HepG2 (cell line): ENCODE measurements around the gene CLDND2. TPM values are rescaled to one million over a fixed set of nuclear protein-coding genes. Genes with fewer than 3 reads are reported as not detected.

Source experiments
- ATAC-seq: fragments of 200-7000 bp; cut with Tn5 transposase; 3 replicates; pipeline ENCODE4 v1.9.1; 2020; ENCODE audit warnings: mild to moderate bottlenecking, moderate library complexity
- BruUV-seq: library from RNA; stranded (reverse); fragments of 400-500 nt; replicated peaks from 2 replicates; lab custom pipeline; 2021; lab: Mats Ljungman, UMichigan
- CTCF ChIA-PET: fragments of 300-600 bp; formaldehyde crosslinking; extraction: SDS; loops from one replicate; lab custom pipeline; 2021; ENCODE audit warnings: low total read pairs, inconsistent platforms, low intra/inter-chr PET ratio; lab: Yijun Ruan, JAX
- POLR2A ChIA-PET: fragments of 350-600 bp; sonication (Branson Sonifier 250); formaldehyde crosslinking; loops from one replicate; lab custom pipeline; 2020; ENCODE audit warnings: antibody characterized with exemption, inconsistent platforms; lab: Yijun Ruan, JAX
- DNase-seq: peaks from one replicate; pipeline ENCODE4 v3.0.0-alpha.2; 2015; ENCODE audit warnings: low spot score
- FAIRE-seq: peaks from 3 replicates; lab custom pipeline; 2011; peaks lifted over from hg19 to GRCh38; lab: Jason Lieb, UNC
- H2AFZ ChIP-seq: one replicate; pipeline ENCODE4 v1.6.1; 2011; ENCODE audit warnings: low read length, inconsistent platforms
- H3K27ac ChIP-seq: fragments of 300-600 bp; 3 replicates; pipeline ENCODE4 v1.8.0; 2011; ENCODE audit warnings: mixed run types, mild to moderate bottlenecking, mixed read lengths, low read length, inconsistent platforms; ENCODE audit not compliant: insufficient read depth; ENCODE audit errors: extremely low read length
- H3K27me3 ChIP-seq, 2 experiments: fragments of 200-600 bp in 1 of 2; 2 replicates in 1 of 2; 3 replicates in 1 of 2; pipeline versions ENCODE4 v1.6.0 to v1.8.0; 2011; ENCODE audit warnings: low read length in 2 of 2, mild to moderate bottlenecking in 2 of 2, moderate library complexity in 2 of 2, inconsistent platforms in 1 of 2; ENCODE audit not compliant: insufficient read depth in 2 of 2, control insufficient read depth in 1 of 2
- H3K36me3 ChIP-seq, 2 experiments: fragments of 200-600 bp in 1 of 2; replicated peaks in 1 of 2; 2 replicates in 1 of 2; 3 replicates in 1 of 2; pipeline versions ENCODE4 v1.5.1 to v1.8.0; 2011; ENCODE audit warnings: low read length in 2 of 2, inconsistent platforms in 1 of 2; ENCODE audit not compliant: insufficient read depth in 2 of 2, control insufficient read depth in 1 of 2
- H3K4me1 ChIP-seq: 2 replicates; pipeline ENCODE4 v1.5.1; 2012; ENCODE audit warnings: low read length, inconsistent platforms; ENCODE audit not compliant: insufficient read depth
- H3K4me2 ChIP-seq: 2 replicates; pipeline ENCODE4 v1.6.0; 2011; ENCODE audit warnings: low read depth, low read length, inconsistent platforms
- H3K4me3 ChIP-seq, 3 experiments: fragments of 200-600 bp in 1 of 3; sonication (generic), shearing (Covaris generic) in 1 of 3; replicated peaks in 1 of 3; 2 replicates each; pipeline ENCODE4 v1.5.1; 2011 to 2016; ENCODE audit warnings: low read length in 3 of 3, inconsistent platforms in 2 of 3, low read depth in 2 of 3, mild to moderate bottlenecking in 2 of 3, control low read depth in 1 of 3, mixed read lengths in 1 of 3; ENCODE audit not compliant: insufficient read depth in 1 of 3
- H3K79me2 ChIP-seq: one replicate; pipeline ENCODE4 v1.6.1; 2011; ENCODE audit warnings: low read length, inconsistent platforms; ENCODE audit not compliant: insufficient read depth
- H3K9ac ChIP-seq: 2 replicates; pipeline ENCODE4 v1.6.0; 2011; ENCODE audit warnings: mild to moderate bottlenecking, low read depth, low read length, inconsistent platforms; ENCODE audit not compliant: insufficient read depth
- H3K9me3 ChIP-seq: 2 replicates; pipeline ENCODE4 v1.5.1; 2012; ENCODE audit warnings: mild to moderate bottlenecking, low read length
- H4K20me1 ChIP-seq: 2 replicates; pipeline ENCODE4 v1.6.0; 2011; ENCODE audit warnings: inconsistent platforms, mild to moderate bottlenecking, low read length, moderate library complexity; ENCODE audit not compliant: insufficient read depth
- CBFB ChIP-seq: sonication (generic); formaldehyde crosslinking; IDR thresholded peaks from 2 replicates; pipeline ENCODE4 v1.4.0; 2020; ENCODE audit warnings: missing genetic modification reagents
- MBNL3 ChIP-seq: fragments of 250-450 bp; sonication (Bioruptor Pico); conservative IDR thresholded peaks from 2 replicates; pipeline ENCODE4 v1.8.0; 2022; ENCODE audit warnings: mild to moderate bottlenecking, inconsistent platforms
- MYPOP ChIP-seq: sonication (generic); formaldehyde crosslinking; IDR thresholded peaks from 2 replicates; pipeline ENCODE4 v1.8.1; 2023; ENCODE audit warnings: mild to moderate bottlenecking, moderate library complexity, missing genetic modification reagents
- NFYB ChIP-seq: sonication (generic); formaldehyde crosslinking; IDR thresholded peaks from 2 replicates; pipeline ENCODE4 v1.4.0; 2020; ENCODE audit warnings: missing genetic modification reagents
- NFYC ChIP-seq: IDR thresholded peaks from 2 replicates; pipeline ENCODE4 v1.6.1; 2016; ENCODE audit warnings: missing genetic modification reagents, missing compliant biosample characterization
- RAD21 ChIP-seq: fragments of 450-650 bp; formaldehyde crosslinking; IDR thresholded peaks from 2 replicates; pipeline ENCODE4 v1.5.0; 2020; ENCODE audit warnings: mild to moderate bottlenecking
- REL ChIP-seq: sonication (generic); formaldehyde crosslinking; conservative IDR thresholded peaks from 2 replicates; pipeline ENCODE4 v1.8.0; 2022; ENCODE audit warnings: mild to moderate bottlenecking, missing genetic modification reagents, moderate library complexity
- ZBTB2 ChIP-seq: sonication (generic); formaldehyde crosslinking; IDR thresholded peaks from 2 replicates; pipeline ENCODE4 v1.8.0; 2022; ENCODE audit warnings: low read depth, missing genetic modification reagents
- ZNF331 ChIP-seq: sonication (generic); formaldehyde crosslinking; IDR thresholded peaks from 2 replicates; pipeline ENCODE4 v1.4.0; 2020; ENCODE audit warnings: missing genetic modification reagents
- ZNF770 ChIP-seq: sonication (generic); formaldehyde crosslinking; IDR thresholded peaks from 2 replicates; pipeline ENCODE4 v1.5.0; 2020; ENCODE audit warnings: mild to moderate bottlenecking, missing genetic modification reagents
- WGBS: methylation state at CpG from one replicate; pipeline ENCODE4 v1.1.6; 2017; ENCODE audit warnings: low lambda C conversion rate; 5-methylcytosine and 5-hydroxymethylcytosine counted together
- in situ Hi-C: cut with HindIII; loops from 2 replicates; pipeline ENCODE4 v1.10.0; 2017; ENCODE audit warnings: low pct_unique_long_range_greater_than_20kb; ENCODE audit not compliant: extremely low pct_ligation_motif_present
- intact Hi-C: fragments of 100-400 bp; cut with micrococcal nuclease; formaldehyde crosslinking; loops from one replicate; pipeline ENCODE4 v1.10.0; 2022; ENCODE audit not compliant: unreplicated experiment
- polyA plus RNA-seq, 8 experiments: library from polyadenylated mRNA; depleted of rRNA in 3 of 8; stranded (reverse) in 7 of 8; unstranded in 1 of 8; fragments of >200 nt; fragmentation: Illumina TruSeq in 4 of 8; extraction: Trizol in 4 of 8; gene quantifications; 2 replicates each; pipeline versions ENCODE4 v1.2.1 to v1.2.3, GENCODE V29; 2011 to 2016; ENCODE audit warnings: low read depth in 4 of 8, missing spikeins in 1 of 8, mixed read lengths in 1 of 8; ENCODE audit not compliant: insufficient read depth in 1 of 8
- total RNA-seq, 5 experiments: library from RNA; depleted of rRNA; stranded (reverse); fragments of >200 nt; fragmentation: Illumina TruSeq; extraction: Trizol; gene quantifications; 2 replicates each; pipeline ENCODE4 v1.2.3, GENCODE V29; 2016; ENCODE audit warnings: low read depth in 1 of 5
- TF ChIP-seq, protein P1 (sequence below): IDR thresholded peaks from 2 replicates; pipeline ENCODE4 v1.6.1; 2016; ENCODE audit warnings: low read depth

CLDND2 gene
- total and polyA plus RNA-seq, 2 of the 13 experiments (the other 11 are each of a cell fraction or from before 2014, with no cell fraction given) = 0.84 to 1.8 TPM

DNA sequence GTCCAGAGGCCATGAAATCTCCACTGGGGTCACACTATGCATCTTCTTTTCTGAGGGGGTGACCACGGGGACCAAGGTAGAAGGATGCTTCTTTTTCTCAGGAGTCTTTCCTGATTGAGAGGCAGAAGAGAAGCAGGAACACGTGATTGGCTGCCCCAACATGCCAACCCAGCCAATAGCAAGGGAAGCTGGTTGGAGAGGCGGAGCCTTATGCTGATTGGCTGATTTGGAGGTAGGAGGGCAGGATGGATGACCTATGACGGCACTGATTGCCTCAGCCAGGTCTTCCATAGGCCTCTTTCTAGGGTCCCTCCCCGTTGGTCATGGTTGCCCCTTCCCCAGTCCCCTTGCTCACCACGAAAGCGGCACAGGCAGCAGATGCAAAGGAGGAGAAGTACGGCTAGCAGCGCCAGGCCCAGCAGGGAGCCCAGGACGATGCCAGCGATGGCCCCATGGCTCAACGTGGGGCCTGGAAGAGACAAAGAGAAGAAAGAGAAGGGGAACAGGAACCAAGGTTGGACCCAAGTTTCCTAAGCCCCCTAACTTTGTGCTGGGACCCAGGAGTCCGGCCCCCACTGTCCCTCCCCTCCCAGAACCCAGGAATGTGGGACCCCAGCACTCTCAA is 34.9 kb downstream of the CLDND2 start:
- Histone ChIP-seq H3K27me3 (no peaks in the 10 kb centered on the region), H3K4me1 (peaks cover 4% of the 10 kb centered on the region; the same call in 1 of the 2 replicates), H2AFZ (no peak overlapping the region), H4K20me1 (no peaks in the 10 kb centered on the region), H3K4me3 (no peak overlapping the region), H3K79me2 (no peaks in the 10 kb centered on the region), H3K9me3 (no peaks in the 10 kb centered on the region), H3K27ac (no peak overlapping the region), H3K4me2 (no peak overlapping the region), H3K9ac (no peak overlapping the region), H3K36me3 (peaks cover 10 to 27% of the 10 kb centered on the region in 2 experiments; a peak in 4 of 5 replicates)
- CTCF ChIA-PET = no interaction called here
- BruUV-seq = no TSS peak
- TF ChIP-seq NFYB = peak; percentile 49
- peak; percentile 48; the same call in 1 of the 2 replicates for TF ChIP-seq NFYC (CRISPR knock-in tag)
- no peak for TF ChIP-seq ZNF331 (CRISPR knock-in tag)
- no peak for TF ChIP-seq ZNF770 (CRISPR knock-in tag)
- POLR2A ChIA-PET = no interaction called here
- FAIRE-seq (no peak), DNase-seq (no peak), ATAC-seq (no peak)
- 94% methylated on average over 12 of the region's 13 CpGs for WGBS
- in situ Hi-C loops (no loop called here), intact Hi-C loops (no loop called here)

- H3K9me3 ChIP-seq = no peaks in the 10 kb centered on the region
- H3K79me2 ChIP-seq = no peaks in the 10 kb centered on the region
- 95% methylated on average over 6 of the region's 6 CpGs for WGBS
- intact Hi-C loops = no loop called here
- BruUV-seq = TSS peak; percentile 34
- no peaks in the 10 kb centered on the region for H4K20me1 ChIP-seq
- POLR2A ChIA-PET = no interaction called here
- in situ Hi-C loops = no loop called here
- FAIRE-seq (no peak), DNase-seq (no peak), ATAC-seq (no peak)
- peaks cover 0 to 7% of the 10 kb centered on the region in 2 experiments; a peak in 2 of 5 replicates for H3K27me3 ChIP-seq
- H3K9ac ChIP-seq = no peak overlapping the region
- H3K36me3 ChIP-seq = peaks cover 8 to 23% of the 10 kb centered on the region in 2 experiments; a peak in 4 of 5 replicates
- H2AFZ ChIP-seq = no peak overlapping the region
- no peak overlapping the region for H3K4me2 ChIP-seq
- H3K4me1 ChIP-seq = peaks cover 15% of the 10 kb centered on the region
- no peak overlapping the region for H3K27ac ChIP-seq
- H3K4me3 ChIP-seq = no peak overlapping the region
- CTCF ChIA-PET = no interaction called here
- TF ChIP-seq REL (CRISPR knock-in tag) (no peak), RAD21 (CRISPR knock-in tag) (no peak), ZBTB2 (CRISPR knock-in tag) (no peak), MYPOP (no peak), CBFB (CRISPR knock-in tag) (no peak), MBNL3 (CRISPR knock-in tag) (no peak)
- TF ChIP-seq, protein P1, sequence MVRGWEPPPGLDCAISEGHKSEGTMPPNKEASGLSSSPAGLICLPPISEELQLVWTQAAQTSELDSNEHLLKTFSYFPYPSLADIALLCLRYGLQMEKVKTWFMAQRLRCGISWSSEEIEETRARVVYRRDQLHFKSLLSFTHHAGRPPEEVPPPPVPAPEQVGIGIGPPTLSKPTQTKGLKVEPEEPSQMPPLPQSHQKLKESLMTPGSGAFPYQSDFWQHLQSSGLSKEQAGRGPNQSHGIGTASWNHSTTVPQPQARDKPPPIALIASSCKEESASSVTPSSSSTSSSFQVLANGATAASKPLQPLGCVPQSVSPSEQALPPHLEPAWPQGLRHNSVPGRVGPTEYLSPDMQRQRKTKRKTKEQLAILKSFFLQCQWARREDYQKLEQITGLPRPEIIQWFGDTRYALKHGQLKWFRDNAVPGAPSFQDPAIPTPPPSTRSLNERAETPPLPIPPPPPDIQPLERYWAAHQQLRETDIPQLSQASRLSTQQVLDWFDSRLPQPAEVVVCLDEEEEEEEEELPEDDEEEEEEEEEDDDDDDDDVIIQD (CRISPR knock-in tag) = no peak
These were observed 37.1 kb downstream of the CLDND2 start for GRCh38 chr19:51331716-51332115.
